Muscle of arm (tissue), 12 donors: ENCODE data around the gene BLOC1S6. TPM values are rescaled to one million over a fixed set of nuclear protein-coding genes. Genes with fewer than 3 reads are reported as not detected.

ENCODE experiments used
- polyA plus RNA-seq, 12 donors: library from polyadenylated mRNA; unstranded; fragments of 120-200 nt; gene quantifications; one replicate each; pipeline ENCODE4 v1.2.1, GENCODE V29; 2013; ENCODE audit not compliant: insufficient read length in 12 of 12

Gene BLOC1S6
- polyA plus RNA-seq, 12 donors = 35.3 to 65.4 (median 43.5) TPM; not detected in 1

Other genes starting within 250 kb of the BLOC1S6 start
- 100 to 1,000 TPM in 11 of 12 donors, not detected in 1; 134 to 558 (median 336) TPM for gene GATM, start 208.8 kb upstream of the BLOC1S6 start, polyA plus RNA-seq
- 1 to 10 TPM in 11 of 12 donors, not detected in 1; 4.8 to 7.9 (median 5.7) TPM for gene SLC30A4, start 64.6 kb upstream of the BLOC1S6 start, polyA plus RNA-seq
- 10 to 100 TPM in 2 of 12 donors, 1 to 10 TPM in 9, not detected in 1; 1.7 to 13.0 (median 4.1) TPM for gene SQOR, start 47.6 kb downstream of the BLOC1S6 start, polyA plus RNA-seq